Myocyte (in vitro differentiated cells): ENCODE results near the gene ABHD17C. TPM values are rescaled to one million over a fixed set of nuclear protein-coding genes. Genes with fewer than 3 reads are reported as not detected.
"Not testable (repeated sequence)": the region's sequence is repeated elsewhere in the genome, so short reads cannot be mapped to it uniquely, and the experiment has no call there.

Experiments
- DNase-seq: peaks from one replicate; pipeline ENCODE4 v3.0.0-alpha.2; 2012; ENCODE audit warnings: low read depth
- polyA plus RNA-seq: library from polyadenylated mRNA; unstranded; fragments of >200 nt; gene quantifications from one replicate; pipeline ENCODE4 v1.2.1, GENCODE V29; 2012; ENCODE audit warnings: missing spikeins
- total RNA-seq: library from RNA; depleted of rRNA; stranded (reverse); fragments of >200 nt; gene quantifications from 2 replicates; pipeline ENCODE4 v1.2.3, GENCODE V29; 2014

ABHD17C gene
- 5.1 and 5.7 TPM in 2 replicates for total RNA-seq
- polyA plus RNA-seq = 17.7 TPM

- peak; percentile 67 for DNase-seq
Measured at GRCh38 chr15:80695099-80695910, at the start of gene ABHD17C. Gene ABHD17C (plus strand): TSS chr15:80695310. CDS start chr15:80695430, 120 bp downstream.

- DNase-seq = no peak
Measured at GRCh38 chr15:80645494-80646065, 49.5 kb upstream of the ABHD17C start.

DNA sequence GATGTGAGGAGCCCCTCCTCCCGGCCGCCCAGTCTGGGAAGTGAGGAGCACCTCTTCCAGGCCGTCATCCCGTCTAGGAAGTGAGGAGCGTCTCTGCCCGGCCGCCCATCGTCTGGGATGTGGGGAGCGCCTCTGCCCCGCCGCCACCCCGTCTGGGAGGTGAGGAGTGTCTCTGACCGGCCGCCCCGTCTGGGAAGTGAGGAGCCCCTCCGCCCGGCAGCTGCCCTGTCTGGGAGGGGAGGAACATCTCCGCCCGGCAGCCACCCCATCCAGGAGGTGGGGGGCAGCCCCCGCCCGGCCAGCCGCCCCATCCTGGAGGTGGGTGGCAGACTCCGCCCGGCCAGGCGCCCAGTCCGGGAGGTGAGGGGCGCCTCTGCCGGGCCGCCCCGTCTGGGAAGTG lies 47.7 kb upstream of the ABHD17C start:
- DNase-seq = not testable (repeated sequence)

DNA sequence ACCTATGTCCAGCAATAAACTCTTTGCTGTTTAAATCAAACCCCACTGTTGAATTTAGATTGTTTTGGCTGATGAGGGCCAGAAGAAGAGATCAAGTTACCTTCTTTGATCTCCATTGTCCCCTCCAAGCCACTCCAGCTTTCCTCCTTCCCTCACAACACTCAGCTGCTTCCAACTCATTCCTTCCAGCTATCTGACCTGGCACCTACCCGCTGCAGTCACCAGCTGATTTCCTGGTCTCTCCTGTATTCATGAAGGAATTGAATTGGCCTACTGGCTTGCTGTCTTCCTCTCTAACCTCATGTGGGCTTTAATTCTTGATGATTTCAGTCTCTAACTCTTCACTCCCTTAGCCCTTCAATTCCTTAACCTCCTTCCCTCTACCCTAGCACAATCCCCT lies 40.8 kb upstream of the ABHD17C start:
- no peak for DNase-seq

DNA sequence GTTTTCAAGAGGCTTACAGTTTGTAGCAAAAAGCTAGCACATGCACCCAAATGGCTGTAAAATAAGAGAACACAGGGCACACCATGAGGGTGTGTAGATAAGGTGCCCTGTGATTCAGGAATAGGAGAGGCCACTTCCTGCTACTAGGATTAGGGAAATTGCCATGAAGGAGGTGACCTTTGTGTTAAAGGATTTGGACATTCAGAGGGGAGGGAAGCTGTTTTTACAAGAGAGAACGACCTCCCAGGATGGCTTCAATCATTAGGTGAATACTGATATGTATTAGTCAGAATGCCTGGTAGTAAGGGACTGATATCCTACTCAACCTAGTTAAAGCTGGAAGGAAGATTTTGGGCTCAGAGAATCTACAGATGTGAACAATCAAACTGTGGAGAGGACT lies 35.7 kb upstream of the ABHD17C start:
- no peak for DNase-seq

DNA sequence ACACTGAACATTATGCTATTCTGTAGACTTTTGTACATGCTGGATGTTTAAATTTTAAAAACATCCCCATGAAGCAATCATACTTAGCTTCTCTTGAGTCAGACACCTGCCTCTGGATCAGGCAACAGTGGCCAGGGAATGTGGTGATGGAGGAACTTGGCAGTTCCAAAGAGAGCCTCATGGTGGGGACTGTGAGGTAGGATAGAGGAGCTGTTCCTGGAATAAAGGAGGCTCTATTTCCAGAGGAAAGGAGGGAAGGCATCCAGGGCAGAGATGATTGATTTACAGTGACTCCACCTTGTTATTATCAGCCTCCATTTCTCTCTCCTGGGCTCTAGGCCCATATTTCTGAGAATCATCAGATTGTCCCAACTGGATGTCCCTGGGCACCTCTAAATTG lies 35.0 kb upstream of the ABHD17C start:
- DNase-seq = peak; percentile 69

DNA sequence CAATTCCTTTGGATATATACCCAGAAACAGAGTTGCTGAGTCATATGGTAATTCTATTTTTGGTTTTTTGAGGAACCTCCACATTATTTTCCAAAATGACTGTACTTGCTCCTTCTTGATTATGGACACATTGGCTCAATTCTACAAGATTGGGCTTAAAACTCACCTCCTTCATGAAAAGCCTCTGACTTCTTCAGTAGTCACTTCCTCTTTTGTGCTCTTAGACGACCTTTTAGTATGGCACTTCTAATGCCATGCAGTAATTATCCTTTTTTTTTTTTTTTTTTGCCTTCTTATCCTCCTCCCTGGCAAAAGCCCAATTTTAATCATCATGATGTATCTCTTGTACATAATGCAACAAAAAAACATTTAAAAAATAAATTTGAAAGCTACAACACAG lies 33.0 kb upstream of the ABHD17C start:
- no peak for DNase-seq

DNA sequence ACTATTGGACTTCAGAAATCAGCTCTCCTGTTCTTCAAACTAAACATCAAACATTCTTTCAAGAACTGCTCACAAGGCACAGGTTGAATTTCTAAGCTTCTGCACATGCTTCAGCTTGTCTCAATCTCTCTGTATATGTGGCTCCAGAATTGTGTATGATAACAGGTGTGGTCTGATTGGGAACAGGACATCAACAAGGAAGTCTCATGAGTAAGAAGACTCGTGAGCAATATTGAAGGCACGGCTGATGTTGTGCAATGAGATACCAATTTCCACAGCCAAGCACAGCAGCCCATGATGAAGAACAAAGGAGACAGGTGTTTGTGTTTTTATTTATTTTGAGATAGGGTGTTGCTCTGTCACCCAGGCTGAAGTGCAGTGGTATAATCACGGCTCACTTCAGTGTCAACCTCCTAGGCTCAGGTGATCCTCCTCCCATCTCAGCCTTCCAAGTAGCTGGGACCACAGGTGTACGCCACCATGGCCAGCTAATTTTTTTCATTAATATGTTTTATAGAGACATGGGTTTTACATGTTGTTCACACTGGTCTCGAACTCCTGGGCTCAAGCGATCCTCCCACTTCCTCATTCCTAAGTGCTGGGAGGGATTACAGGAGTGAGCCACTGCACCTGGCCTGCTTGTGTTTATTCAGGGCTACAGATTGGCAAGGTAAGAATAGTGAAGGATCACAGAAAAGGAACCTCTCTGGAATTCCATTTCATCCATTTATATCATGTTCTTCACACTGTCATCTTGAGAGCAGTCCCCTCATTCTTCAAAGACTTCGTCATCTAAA lies 32.2 kb upstream of the ABHD17C start:
- no peak for DNase-seq

GRCh38 chr15:80665151-80665550 lies 30.0 kb upstream of the ABHD17C start:
- no peak for DNase-seq

GRCh38 chr15:80667936-80668335 lies 27.2 kb upstream of the ABHD17C start:
- no peak for DNase-seq

- no peak for DNase-seq
Measured at GRCh38 chr15:80668546-80669236, 26.4 kb upstream of the ABHD17C start.

DNA sequence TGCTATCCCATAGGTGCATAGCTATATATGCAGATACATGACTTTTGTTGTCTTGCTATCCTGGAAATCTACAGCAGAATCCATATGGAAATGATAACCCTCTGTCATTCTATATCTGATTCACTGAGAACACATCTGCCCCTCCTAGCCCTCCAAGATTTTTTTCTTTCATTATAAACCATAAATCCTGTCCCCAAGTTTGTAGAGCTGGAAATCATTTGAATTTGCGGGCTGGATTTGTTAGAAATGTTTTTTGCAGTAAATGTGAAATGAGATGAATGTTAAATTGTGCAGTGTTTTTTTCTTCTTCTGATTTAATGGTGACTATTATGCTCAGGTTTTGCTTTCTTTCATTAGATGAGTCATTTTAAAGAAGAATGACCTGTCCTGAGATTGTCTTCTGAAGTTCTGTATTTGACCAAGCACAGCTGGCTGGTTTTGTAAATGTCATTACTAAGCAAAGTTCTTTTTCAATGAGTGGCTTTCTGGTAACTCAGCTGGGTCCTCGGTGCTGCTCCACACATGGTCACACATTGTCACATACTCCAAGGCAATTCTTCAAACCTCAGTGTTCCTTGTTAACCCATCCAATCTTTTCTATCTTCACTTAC lies 25.3 kb upstream of the ABHD17C start:
- DNase-seq = peak; percentile 69

- no peak for DNase-seq
Measured at GRCh38 chr15:80673561-80674244, 21.4 kb upstream of the ABHD17C start.

- no peak for DNase-seq
Measured at GRCh38 chr15:80674245-80674614, 20.9 kb upstream of the ABHD17C start.

DNA sequence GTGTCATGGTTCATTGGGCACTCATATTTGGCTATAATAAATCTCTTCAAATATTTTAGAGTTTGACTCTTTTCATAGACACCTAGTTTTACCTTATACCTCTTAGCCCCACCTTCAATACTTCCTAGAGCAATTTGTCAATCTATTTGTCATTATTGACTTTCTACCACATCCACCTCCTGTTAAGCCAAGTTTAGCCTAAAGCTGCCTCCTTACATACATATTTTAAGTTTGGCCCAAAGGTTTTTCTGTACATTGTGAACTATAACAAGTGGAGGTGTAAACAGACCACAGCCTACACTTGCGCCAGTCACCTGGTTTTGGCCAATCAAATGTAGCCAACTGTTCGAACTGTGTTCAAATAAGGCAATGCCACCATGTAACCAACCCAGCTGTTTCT lies 18.1 kb upstream of the ABHD17C start:
- DNase-seq = no peak

GRCh38 chr15:80679167-80679803 lies 15.8 kb upstream of the ABHD17C start:
- no peak for DNase-seq

GRCh38 chr15:80679804-80680175 lies 15.3 kb upstream of the ABHD17C start:
- no peak for DNase-seq

DNA sequence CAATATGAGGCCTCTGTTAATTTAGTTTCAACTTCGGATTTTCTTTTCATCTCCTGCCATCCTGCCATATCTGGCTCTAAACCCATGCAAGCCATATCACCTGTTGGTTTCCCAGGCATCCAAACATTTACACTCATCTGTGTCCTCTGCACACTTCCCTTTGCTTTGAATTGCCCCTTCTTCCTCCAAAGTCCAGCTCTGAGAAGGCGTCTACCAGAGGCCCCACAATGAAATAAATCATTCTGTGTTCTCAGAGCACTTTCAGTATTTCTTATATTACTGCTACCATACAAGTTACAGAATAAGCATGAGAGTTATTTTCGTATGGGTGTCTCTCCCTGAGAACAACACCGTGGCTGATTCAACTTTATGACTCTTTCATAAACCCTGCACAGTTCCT lies 12.9 kb upstream of the ABHD17C start:
- no peak for DNase-seq

GRCh38 chr15:80684697-80685096 lies 10.4 kb upstream of the ABHD17C start:
- DNase-seq = no peak

DNA sequence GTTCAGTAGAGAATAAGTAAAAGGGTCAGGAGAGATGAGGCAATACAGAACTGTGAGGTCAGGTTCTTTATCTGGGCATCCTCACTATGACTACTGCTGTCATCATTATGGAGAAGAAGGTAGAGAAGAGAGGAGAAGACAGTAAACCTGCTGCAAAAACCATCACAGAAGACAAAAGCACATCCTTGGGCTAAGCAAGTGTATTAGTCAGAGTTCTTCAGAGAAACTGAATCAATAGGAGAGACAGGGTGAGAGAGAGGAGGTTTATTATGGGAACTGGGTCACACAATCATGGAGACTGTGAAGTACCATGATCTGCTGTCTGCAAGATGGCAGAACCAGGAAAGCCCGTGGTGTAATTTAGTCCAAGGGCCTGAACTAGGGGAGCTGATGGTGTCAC lies 9.5 kb upstream of the ABHD17C start:
- no peak for DNase-seq
